Hematopoietic multipotent progenitor cell treated with erythropoietin and hydrocortisone succinate and interleukin-3 and kit ligand, for 17 days (in vitro differentiated cells): ENCODE results near the gene NECAB2.

Experiments
- DNase-seq: peaks from one replicate; pipeline ENCODE4 v3.0.0-alpha.2; 2015; ENCODE audit warnings: low spot score

The NECAB2 gene

GRCh38 chr16:84045001-84045817 lies 77.2 kb downstream of the NECAB2 start:
- DNase-seq = no peak

GRCh38 chr16:84045818-84046470 lies 77.9 kb downstream of the NECAB2 start:
- DNase-seq = no peak

GRCh38 chr16:84047206-84047605 lies 79.2 kb downstream of the NECAB2 start:
- no peak for DNase-seq

- DNase-seq = no peak
Observed at GRCh38 chr16:84047626-84048025, 79.6 kb downstream of the NECAB2 start.

- no peak for DNase-seq
Observed at GRCh38 chr16:84048270-84048669, 80.2 kb downstream of the NECAB2 start.

- DNase-seq = no peak
Observed at GRCh38 chr16:84048871-84049270, 80.8 kb downstream of the NECAB2 start.

- no peak for DNase-seq
Observed at GRCh38 chr16:84049403-84050060, 81.5 kb downstream of the NECAB2 start.

- no peak for DNase-seq
Observed at GRCh38 chr16:84050316-84050715, 82.3 kb downstream of the NECAB2 start.

- no peak for DNase-seq
Observed at GRCh38 chr16:84052071-84052622, 84.1 kb downstream of the NECAB2 start.
